Muscle of back (tissue), 11 donors: ENCODE data around the gene LUC7L2. TPM values are rescaled to one million over a fixed set of nuclear protein-coding genes. Genes with fewer than 3 reads are reported as not detected.
"Not testable (repeated sequence)": the region's sequence is repeated elsewhere in the genome, so short reads cannot be mapped to it uniquely, and the experiment has no call there.

Experiments
- DNase-seq, 3 donors: peaks; one replicate each; pipeline versions ENCODE4 v3.0.0 to v3.0.0-alpha.2; 2013
- polyA plus RNA-seq, 10 donors: library from polyadenylated mRNA; unstranded; fragments of 120-200 nt; gene quantifications; one replicate each; pipeline ENCODE4 v1.2.1, GENCODE V29; 2013; ENCODE audit not compliant: insufficient read length in 10 of 10

LUC7L2 gene
- polyA plus RNA-seq, 10 donors = 46.4 to 94.0 (median 70.0) TPM

GRCh38 chr7:139441961-139442360, 82.3 kb downstream of the LUC7L2 start:
- no peak for DNase-seq

- no peak for DNase-seq
Measured at GRCh38 chr7:139446051-139446890, 86.6 kb downstream of the LUC7L2 start.

GRCh38 chr7:139450851-139451250, 91.2 kb downstream of the LUC7L2 start:
- no peak for DNase-seq

GRCh38 chr7:139451638-139452037, 91.9 kb downstream of the LUC7L2 start:
- DNase-seq = no peak

GRCh38 chr7:139452958-139453672, 93.4 kb downstream of the LUC7L2 start:
- DNase-seq = peak in 1 of 3 donors; percentile 33

- no peak for DNase-seq
Measured at GRCh38 chr7:139453673-139454321, 94.1 kb downstream of the LUC7L2 start.

GRCh38 chr7:139455789-139456188, 96.1 kb downstream of the LUC7L2 start:
- DNase-seq = no peak

GRCh38 chr7:139456511-139456910, 96.8 kb downstream of the LUC7L2 start:
- DNase-seq = no peak

- no peak for DNase-seq
Measured at GRCh38 chr7:139457153-139457946, 97.7 kb downstream of the LUC7L2 start.

GRCh38 chr7:139463421-139463820, 103.7 kb downstream of the LUC7L2 start:
- DNase-seq = not testable (repeated sequence)

GRCh38 chr7:139464511-139464910, 104.8 kb downstream of the LUC7L2 start:
- not testable (repeated sequence) for DNase-seq

- not testable (repeated sequence) for DNase-seq
Measured at GRCh38 chr7:139465072-139465471, 105.4 kb downstream of the LUC7L2 start.

- DNase-seq = not testable (repeated sequence)
Measured at GRCh38 chr7:139467729-139468128, 108.0 kb downstream of the LUC7L2 start.

GRCh38 chr7:139468281-139468680, 108.6 kb downstream of the LUC7L2 start:
- not testable (repeated sequence) for DNase-seq

GRCh38 chr7:139471740-139472353, 112.2 kb downstream of the LUC7L2 start:
- no peak for DNase-seq

Other genes with a start within 250 kb of the LUC7L2 start
- 10 to 100 TPM in 4 of 10 donors, 1 to 10 TPM in 6; 6.4 to 14.9 (median 9.0) TPM for gene UBN2, start 128.7 kb upstream of the LUC7L2 start, polyA plus RNA-seq
- 10 to 100 TPM; 14.9 to 24.8 (median 17.8) TPM for gene FMC1, start 18.6 kb upstream of the LUC7L2 start, polyA plus RNA-seq
- gene KLRG2, start 123.8 kb downstream of the LUC7L2 start, polyA plus RNA-seq = 1 to 10 TPM in 1 of 10 donors, under 1 TPM in 3, not detected in 6; 0.05 to 1.9 (median 0.49) TPM
- 1 to 10 TPM; 1.3 to 3.5 (median 2.0) TPM for gene CLEC2L, start 163.8 kb downstream of the LUC7L2 start, polyA plus RNA-seq